Liver (tissue), 2 donors: Measurements from ENCODE around the gene ZFAND3.

ENCODE experiments used
- CTCF ChIP-seq: fragments of 150-350 bp; IDR thresholded peaks from 2 replicates; pipeline ENCODE4 v1.5.1; 2017; ENCODE audit warnings: improper control_type of control experiment, low read depth, low read length; ENCODE audit not compliant: missing input control
- MAX ChIP-seq: IDR thresholded peaks from 2 replicates; pipeline ENCODE4 v1.6.1; 2016; ENCODE audit warnings: antibody characterized with exemption
- donor health status: healthy.

- TF ChIP-seq CTCF (no peak), MAX (no peak)
These were observed 195.8 kb downstream of the ZFAND3 start for GRCh38 chr6:38015341-38015740.
